GM18868 (cell line): ENCODE results near the gene TTC9.

Source experiments
- ATAC-seq: cut with Tn5 transposase; IDR thresholded peaks from one replicate; pipeline ENCODE4 v1.9.1; 2021; ENCODE audit warnings: mild to moderate bottlenecking, moderate library complexity; ENCODE audit not compliant: unreplicated experiment

The TTC9 gene

GRCh38 chr14:70643967-70644366 is 2.3 kb downstream of the TTC9 start:
- ATAC-seq: no peak

- no peak for ATAC-seq
Observed at GRCh38 chr14:70645892-70646291, 4.2 kb downstream of the TTC9 start.

GRCh38 chr14:70646705-70647104 is 5.0 kb downstream of the TTC9 start:
- ATAC-seq: no peak

- ATAC-seq: no peak
Observed at GRCh38 chr14:70648346-70648745, 6.6 kb downstream of the TTC9 start.

- ATAC-seq: no peak
Observed at GRCh38 chr14:70649803-70650202, 8.1 kb downstream of the TTC9 start.

- ATAC-seq: no peak
Observed at GRCh38 chr14:70651522-70651921, 9.8 kb downstream of the TTC9 start.

GRCh38 chr14:70652871-70653270 is 11.2 kb downstream of the TTC9 start:
- no peak for ATAC-seq

- ATAC-seq: no peak
Observed at GRCh38 chr14:70653662-70654061, 11.9 kb downstream of the TTC9 start.

GRCh38 chr14:70654632-70655031 is 12.9 kb downstream of the TTC9 start:
- peak; percentile 29 for ATAC-seq

GRCh38 chr14:70655110-70655826 is 13.6 kb downstream of the TTC9 start:
- ATAC-seq: peak; percentile 66

- ATAC-seq: no peak
Observed at GRCh38 chr14:70658899-70659298, 17.2 kb downstream of the TTC9 start.

- ATAC-seq: no peak
Observed at GRCh38 chr14:70660967-70661893, 19.5 kb downstream of the TTC9 start.

GRCh38 chr14:70662080-70662479 is 20.4 kb downstream of the TTC9 start:
- ATAC-seq: no peak

- ATAC-seq: no peak
Observed at GRCh38 chr14:70662816-70663215, 21.1 kb downstream of the TTC9 start.

- ATAC-seq: peak; percentile 32
Observed at GRCh38 chr14:70663707-70664179, 22.0 kb downstream of the TTC9 start.

- ATAC-seq: peak; percentile 13
Observed at GRCh38 chr14:70664698-70665447, 23.2 kb downstream of the TTC9 start.

GRCh38 chr14:70665448-70666360 is 24.0 kb downstream of the TTC9 start:
- peak; percentile 49 for ATAC-seq

GRCh38 chr14:70666361-70666686 is 24.6 kb downstream of the TTC9 start:
- ATAC-seq: no peak

- ATAC-seq: no peak
Observed at GRCh38 chr14:70670992-70671651, 29.4 kb downstream of the TTC9 start.
